GM18507 (cell line): ENCODE data around the gene ARHGAP33.
"Not testable (repeated sequence)": the region's sequence is repeated elsewhere in the genome, so short reads cannot be mapped to it uniquely, and the experiment has no call there.

ENCODE experiments used
- DNase-seq: peaks from one replicate; pipeline ENCODE4 v3.0.0; 2011; ENCODE audit warnings: low read depth; ENCODE audit not compliant: insufficient read length; ENCODE audit errors: extremely low spot score
- FAIRE-seq: peaks from 2 replicates; lab custom pipeline; 2011; peaks lifted over from hg19 to GRCh38; lab: Jason Lieb, UNC

The ARHGAP33 gene

GRCh38 chr19:35813043-35813890, 37.9 kb downstream of the ARHGAP33 start:
- DNase-seq: no peak
- FAIRE-seq: no peak

- FAIRE-seq: no peak
- DNase-seq: no peak
These were observed 40.9 kb downstream of the ARHGAP33 start for GRCh38 chr19:35816262-35816661.

GRCh38 chr19:35816846-35817245, 41.5 kb downstream of the ARHGAP33 start:
- DNase-seq (no peak), FAIRE-seq (no peak)

GRCh38 chr19:35818445-35818844, 43.1 kb downstream of the ARHGAP33 start:
- no peak for DNase-seq
- FAIRE-seq: no peak

- no peak for FAIRE-seq
These were observed 47.2 kb downstream of the ARHGAP33 start for GRCh38 chr19:35822579-35822978.

GRCh38 chr19:35824150-35824549, 48.8 kb downstream of the ARHGAP33 start:
- FAIRE-seq (no peak), DNase-seq (no peak)

More at GRCh38 chr19:35822579-35822978, 47.2 kb downstream of the ARHGAP33 start:
- no peak for DNase-seq

- no peak for FAIRE-seq
These were observed 53.4 kb downstream of the ARHGAP33 start for GRCh38 chr19:35828692-35829301.

GRCh38 chr19:35830986-35831385, 55.6 kb downstream of the ARHGAP33 start:
- DNase-seq: no peak
- no peak for FAIRE-seq

More at GRCh38 chr19:35828692-35829301, 53.4 kb downstream of the ARHGAP33 start:
- no peak for DNase-seq

GRCh38 chr19:35832054-35832453, 56.7 kb downstream of the ARHGAP33 start:
- DNase-seq: no peak
- no peak for FAIRE-seq

- no peak for FAIRE-seq
These were observed 58.6 kb downstream of the ARHGAP33 start for GRCh38 chr19:35833972-35834371.

GRCh38 chr19:35836096-35836495, 60.7 kb downstream of the ARHGAP33 start:
- DNase-seq, FAIRE-seq: not testable (repeated sequence)

More at GRCh38 chr19:35833972-35834371, 58.6 kb downstream of the ARHGAP33 start:
- no peak for DNase-seq
